Epithelial cell of proximal tubule (primary cell): ENCODE results near the gene ADAP1. TPM values are rescaled to one million over a fixed set of nuclear protein-coding genes. Genes with fewer than 3 reads are reported as not detected.

ENCODE experiments used
- DNase-seq: peaks from one replicate; pipeline ENCODE4 v3.0.0-alpha.2; 2011; ENCODE audit warnings: low read depth
- H3K4me3 ChIP-seq: 2 replicates; pipeline ENCODE4 v1.5.1; 2011; ENCODE audit warnings: low read depth, mild to moderate bottlenecking, low read length
- CTCF ChIP-seq: conservative IDR thresholded peaks from 2 replicates; pipeline ENCODE4 v1.5.1; 2012; ENCODE audit warnings: low read depth, mild to moderate bottlenecking, low read length
- total RNA-seq: library from RNA; depleted of rRNA; stranded (reverse); fragments of >200 nt; gene quantifications from 2 replicates; pipeline ENCODE4 v1.2.3, GENCODE V29; 2015

The ADAP1 gene
- total RNA-seq, 1 donor from 2014 or later, result 7.2 TPM

- TF ChIP-seq CTCF, result no peak
- no peak overlapping the region for H3K4me3 ChIP-seq
- DNase-seq, result no peak
These were observed 94.3 kb downstream of the ADAP1 start for GRCh38 chr7:860149-860548.

- no peak for DNase-seq
- no peak for TF ChIP-seq CTCF
- H3K4me3 ChIP-seq, result no peak overlapping the region
These were observed 95.0 kb downstream of the ADAP1 start for GRCh38 chr7:859359-860030.

GRCh38 chr7:857661-858060 is 96.8 kb downstream of the ADAP1 start:
- no peak for TF ChIP-seq CTCF
- no peak overlapping the region for H3K4me3 ChIP-seq
- no peak for DNase-seq

GRCh38 chr7:856444-857095 is 97.9 kb downstream of the ADAP1 start:
- no peak for DNase-seq
- H3K4me3 ChIP-seq, result no peak overlapping the region
- no peak for TF ChIP-seq CTCF

- no peak for DNase-seq
- TF ChIP-seq CTCF, result no peak
- no peak overlapping the region for H3K4me3 ChIP-seq
These were observed 98.7 kb downstream of the ADAP1 start for GRCh38 chr7:855686-856369.

- H3K4me3 ChIP-seq, result no peak overlapping the region
- no peak for TF ChIP-seq CTCF
- DNase-seq, result no peak
These were observed 100.2 kb downstream of the ADAP1 start for GRCh38 chr7:854118-854775.
